Suppressor macrophage treated with lipopolysaccharide for 1 hour (primary cell): ENCODE results near the gene AP3D1.
A peak's percentile ranks its signal among the peaks of the same experiment; 100 is the strongest.

Experiments
- DNase-seq, 3 donors: peaks; one replicate each; pipeline ENCODE4 v3.0.0-alpha.2; 2020 to 2022

The AP3D1 gene

DNA sequence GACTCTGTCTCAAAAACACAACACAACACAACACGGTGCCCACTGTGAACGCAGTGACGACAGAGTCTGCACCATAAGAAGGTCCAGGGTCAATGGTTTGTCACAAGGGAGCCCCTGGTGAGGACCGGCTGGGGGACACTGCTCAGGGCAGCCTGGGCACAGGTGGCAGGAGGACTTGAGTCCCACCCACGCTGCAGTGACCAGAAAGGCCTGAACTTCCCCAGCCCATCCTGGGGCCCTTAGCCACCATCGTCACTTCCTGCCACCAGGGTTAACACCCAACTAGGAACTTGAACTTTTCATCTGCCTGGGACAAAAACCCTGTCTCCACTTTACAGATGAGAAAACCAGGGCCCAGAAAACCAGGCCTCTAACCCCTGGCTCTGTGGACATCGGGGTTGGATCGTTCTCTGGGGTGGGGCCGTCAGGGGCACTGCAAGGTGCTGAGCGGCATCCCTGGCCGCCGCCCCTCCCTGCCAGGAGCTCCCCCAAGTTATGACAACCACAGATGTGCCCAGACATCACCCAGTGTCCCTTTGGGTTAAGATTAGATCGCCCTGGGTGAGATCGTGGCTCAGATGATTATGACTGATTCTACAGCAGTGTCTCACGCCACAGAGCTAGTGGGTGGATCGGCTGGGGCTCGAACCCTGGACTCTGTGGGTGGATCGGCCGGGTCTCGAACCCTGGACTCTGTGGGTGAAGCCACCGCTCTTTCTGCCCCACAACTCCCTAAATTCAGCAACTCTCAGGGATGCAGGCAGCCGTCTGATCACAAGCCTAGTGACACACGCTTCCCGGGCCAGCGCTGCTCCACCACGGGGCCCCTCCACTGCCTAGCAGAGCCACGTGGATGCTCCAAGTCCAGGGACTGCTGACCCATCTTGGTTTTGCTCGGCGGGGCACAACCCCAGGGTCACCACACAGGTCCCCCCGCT lies 69.2 kb downstream of the AP3D1 start:
- peak; percentile 83 to 86 (median 83) for DNase-seq

DNA sequence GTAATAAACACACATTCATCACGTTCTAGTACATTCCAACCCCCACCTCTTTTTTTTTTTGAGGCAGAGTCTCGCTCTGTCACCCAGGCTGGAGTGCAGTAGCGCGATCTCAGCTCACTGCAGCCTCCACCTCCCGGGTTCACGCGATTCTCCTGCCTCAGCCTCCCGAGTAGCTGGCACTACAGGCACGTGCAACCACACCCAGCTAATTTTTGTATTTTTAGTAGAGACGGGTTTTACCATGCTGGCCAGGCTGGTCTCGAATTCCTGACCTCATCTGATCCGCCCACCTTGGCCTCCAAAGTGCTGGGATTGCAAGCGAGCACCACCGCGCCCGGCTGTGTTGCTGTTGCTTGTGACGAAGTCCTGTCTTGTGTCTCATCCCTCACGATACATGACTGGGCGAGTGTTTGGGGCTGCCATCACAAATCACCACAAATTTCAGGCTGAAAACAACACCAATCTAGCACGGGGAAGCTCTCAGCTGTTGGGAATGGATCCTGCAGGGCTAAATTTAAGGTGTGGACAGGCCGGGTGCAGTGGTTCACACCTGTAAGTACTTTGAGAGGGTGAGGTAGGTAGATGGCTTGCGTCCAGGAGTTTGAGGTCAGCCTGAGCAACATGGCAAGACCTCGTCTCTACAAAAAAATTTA lies 70.9 kb downstream of the AP3D1 start:
- no peak for DNase-seq

DNA sequence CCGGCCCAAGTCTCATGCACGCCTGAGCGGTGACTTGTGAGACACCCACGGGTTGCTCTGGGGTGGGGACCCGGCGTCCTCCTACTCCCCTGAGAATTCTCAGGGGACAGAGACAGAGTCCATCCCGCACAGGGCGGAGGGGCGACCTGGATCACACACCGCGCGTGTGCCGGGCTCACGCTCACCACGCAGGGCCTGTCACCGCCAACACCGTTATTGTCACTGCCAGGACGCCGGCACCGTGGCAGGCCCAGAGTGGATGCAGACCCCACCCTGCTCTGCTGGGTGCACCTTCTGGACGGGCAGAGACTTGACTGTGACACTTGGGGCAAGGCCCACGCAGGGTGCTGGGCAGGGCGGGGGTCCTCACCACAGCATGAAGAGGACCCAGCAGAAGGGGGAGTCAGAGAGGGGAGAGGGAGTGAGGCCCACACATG lies 71.5 kb downstream of the AP3D1 start:
- DNase-seq, result no peak

DNA sequence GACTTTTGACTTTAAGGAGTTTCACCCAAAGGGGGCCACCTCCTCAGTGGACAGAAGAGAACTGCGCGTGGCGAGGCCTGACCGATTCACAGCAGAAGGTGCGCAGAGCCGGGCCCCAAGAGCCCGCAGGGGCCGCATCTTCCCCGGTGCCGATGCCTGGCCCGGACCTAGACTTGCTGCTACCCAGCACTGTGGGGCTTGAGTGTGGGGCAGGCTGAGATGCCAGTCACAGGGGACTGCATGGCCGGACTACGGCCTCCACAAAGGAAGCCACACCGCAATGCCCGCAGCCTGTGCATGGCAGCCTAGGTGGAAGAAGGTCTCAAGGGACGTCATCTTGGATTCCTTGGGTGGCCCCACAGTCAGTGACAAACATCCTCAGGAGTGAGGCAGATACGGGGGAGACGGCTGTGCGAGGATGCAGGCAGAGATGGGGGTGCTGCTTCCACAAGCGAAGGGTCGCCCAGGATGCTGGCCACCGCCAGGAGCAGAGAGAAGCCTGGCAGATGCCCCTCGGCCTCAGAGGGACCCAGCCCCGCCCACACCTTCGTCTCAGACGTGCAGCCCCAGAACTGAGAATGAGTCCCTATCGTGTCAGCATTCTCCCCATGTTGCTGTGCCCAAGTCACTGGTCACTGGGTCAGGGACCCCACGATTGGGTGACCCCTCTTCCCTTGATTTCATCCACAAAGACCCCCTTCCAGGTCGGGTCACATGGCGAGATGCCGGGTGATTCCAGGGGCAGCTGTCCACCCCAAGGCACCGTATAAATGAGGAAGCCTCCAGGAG lies 72.1 kb downstream of the AP3D1 start:
- DNase-seq, result no peak

DNA sequence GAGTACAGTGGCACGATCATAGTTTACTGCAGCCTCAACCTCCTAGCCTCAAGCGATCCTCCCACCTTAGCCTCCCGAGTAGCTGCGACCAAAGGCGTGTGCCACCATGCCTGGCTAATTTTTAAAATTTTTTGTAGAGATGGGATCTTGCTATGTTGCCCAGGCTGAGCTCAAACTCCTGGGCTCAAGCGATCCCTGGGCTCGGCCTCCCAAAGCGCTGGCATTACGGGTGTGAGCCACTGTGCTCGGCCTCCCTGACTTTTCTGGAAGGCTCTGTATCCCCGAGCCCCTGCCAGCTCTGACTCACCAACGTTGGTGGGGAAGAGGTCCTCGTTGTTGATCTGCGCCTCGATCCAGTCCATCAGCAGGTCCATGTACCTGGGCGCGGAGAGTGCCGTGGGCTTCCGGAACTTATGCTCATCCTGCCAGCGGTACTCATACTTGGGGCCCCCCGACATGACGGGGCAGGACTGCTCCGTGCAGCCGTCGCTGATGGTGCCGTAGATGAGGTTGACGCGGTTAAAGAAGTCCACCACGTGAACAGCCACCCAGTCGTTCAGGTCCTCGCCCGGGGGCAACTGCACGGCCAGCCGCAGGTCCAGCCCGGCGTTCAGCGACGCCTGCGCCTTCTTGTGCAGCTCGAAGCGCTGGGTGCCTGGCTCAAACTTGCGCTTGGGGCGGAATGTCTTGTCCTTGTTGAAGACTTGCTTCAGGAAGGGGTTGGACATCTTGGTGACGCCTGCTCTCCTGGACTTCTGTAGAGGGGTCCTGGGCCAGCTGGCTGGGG lies 73.3 kb downstream of the AP3D1 start:
- DNase-seq, result no peak

DNA sequence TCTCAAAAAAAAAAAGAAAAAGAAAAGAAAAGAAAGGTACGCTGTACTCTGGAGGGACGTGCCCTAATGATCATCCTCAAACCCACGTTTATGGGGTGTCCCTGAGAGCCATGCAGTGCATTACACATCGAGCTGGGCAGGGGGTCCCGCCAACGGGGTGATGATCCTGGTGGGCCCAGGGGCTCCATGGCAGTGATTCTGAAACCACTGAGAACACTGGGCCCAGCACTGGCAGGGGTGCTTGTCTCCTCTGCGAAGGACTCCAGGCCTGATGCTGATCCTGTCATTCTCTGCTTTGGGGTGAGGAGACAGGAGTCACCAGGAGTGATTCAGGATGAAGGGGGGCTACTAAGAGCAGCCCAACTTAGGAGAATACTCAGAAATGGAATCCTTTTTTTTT lies 74.0 kb downstream of the AP3D1 start:
- DNase-seq, result no peak

DNA sequence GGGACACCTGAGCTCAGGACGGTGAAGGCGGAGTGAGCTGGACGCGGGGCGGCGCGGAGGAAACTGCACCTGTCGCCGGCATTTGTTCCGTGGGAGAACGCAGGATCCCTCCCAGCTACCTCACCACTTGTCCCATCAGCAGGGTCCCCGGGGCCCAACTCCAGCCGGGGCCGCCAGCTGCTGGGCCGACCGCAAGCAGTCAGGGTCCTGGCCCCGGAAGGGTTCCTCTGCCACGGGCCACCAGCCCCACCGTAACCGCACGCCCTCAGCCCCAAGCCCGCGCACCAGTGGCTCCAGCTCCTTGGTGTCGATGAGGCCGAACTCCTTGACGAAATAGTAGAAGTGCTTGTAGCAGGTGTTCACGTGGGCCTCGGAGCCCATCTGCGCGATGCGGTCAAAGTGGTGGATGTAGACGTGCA lies 74.8 kb downstream of the AP3D1 start:
- DNase-seq, result no peak

DNA sequence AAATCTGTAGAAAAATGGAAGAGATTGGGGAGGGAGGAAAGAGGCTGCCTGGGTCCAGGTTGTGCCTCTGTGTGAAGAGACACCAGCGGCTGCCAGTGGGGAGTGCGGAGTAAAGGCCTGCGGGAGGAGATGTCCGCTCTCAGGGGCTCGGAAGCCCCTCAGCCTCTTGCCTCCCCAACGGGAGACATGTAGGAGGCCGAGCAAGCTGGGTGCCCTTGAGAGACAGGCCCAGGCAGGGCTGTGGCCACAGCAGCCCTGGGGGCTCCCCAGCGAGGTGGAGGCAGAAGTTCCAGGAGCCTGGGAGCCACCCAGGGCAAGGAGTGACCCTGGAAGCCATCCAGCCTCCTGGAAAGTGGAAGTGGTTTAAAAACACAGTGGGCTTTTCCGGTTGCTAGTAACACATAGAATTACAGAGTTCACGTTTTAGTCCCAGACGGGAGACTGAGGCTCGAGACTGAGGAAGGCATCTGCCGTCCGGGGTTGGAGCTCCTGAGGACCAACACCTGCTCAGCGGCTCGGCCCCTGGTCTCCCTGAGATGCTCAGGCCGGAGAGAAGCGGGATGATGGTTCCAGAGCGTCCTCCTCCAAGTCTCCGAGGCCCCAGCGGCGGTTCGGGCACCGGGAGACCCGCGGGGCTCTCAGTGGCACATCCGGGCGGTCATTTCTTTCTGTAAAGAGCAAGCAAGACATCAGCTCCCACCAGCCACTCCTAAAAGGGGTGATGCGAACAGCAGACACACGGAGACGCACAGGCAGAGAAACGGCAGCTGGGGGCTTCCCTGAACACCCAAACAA lies 78.4 kb downstream of the AP3D1 start:
- no peak for DNase-seq

DNA sequence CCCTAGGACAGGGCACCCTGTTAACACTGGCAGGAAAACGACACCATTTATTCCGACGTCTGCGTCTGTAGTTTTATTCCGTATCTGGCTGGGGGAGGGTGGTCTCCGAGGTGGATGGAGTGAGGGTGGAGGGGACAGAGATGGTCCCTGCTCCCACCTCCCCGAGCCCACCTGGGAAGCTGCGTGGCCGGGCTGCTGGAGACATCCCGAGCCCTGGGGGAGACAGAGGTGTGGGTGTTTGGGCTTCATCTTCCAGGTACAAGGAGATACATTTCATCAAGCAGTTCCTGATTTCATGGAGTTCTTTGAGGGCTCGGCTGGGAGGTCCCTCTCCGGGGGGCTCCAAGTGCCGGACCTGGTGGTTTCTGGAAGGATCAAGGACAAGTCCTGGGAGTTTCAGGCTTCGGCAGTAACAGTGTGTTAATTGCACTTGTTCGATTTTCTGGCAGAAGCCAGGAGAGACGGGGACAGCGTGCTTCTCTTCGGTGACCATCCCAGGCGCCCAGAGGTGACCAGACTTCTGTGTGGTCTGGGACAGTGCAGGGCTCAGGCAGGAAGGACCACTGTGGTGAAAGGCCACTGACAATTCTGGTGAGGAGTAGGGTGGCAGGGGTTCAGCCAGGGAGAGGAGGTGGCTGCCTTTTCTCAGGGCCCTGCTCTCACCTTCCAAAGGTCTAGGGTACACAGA lies 80.2 kb downstream of the AP3D1 start:
- no peak for DNase-seq

DNA sequence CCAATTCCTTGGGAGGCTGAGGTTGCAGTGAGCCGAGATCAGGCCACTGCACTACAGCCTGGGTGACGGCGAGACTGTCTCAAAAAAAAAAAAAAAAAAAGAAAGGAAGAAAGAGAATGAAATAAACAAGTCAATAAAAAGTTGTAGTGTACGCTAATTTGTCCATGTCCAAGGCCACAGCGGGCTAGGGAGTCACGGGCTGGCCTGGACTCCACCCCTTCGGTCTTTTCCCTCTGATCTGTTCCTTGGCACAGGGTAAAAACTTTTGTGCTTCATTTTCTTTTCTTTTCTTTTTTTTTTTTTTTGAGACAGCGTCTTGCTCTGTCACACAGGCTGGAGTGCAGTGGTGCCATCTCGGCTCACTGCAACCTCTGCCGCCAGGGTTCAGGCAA lies 80.9 kb downstream of the AP3D1 start:
- DNase-seq, result no peak

DNA sequence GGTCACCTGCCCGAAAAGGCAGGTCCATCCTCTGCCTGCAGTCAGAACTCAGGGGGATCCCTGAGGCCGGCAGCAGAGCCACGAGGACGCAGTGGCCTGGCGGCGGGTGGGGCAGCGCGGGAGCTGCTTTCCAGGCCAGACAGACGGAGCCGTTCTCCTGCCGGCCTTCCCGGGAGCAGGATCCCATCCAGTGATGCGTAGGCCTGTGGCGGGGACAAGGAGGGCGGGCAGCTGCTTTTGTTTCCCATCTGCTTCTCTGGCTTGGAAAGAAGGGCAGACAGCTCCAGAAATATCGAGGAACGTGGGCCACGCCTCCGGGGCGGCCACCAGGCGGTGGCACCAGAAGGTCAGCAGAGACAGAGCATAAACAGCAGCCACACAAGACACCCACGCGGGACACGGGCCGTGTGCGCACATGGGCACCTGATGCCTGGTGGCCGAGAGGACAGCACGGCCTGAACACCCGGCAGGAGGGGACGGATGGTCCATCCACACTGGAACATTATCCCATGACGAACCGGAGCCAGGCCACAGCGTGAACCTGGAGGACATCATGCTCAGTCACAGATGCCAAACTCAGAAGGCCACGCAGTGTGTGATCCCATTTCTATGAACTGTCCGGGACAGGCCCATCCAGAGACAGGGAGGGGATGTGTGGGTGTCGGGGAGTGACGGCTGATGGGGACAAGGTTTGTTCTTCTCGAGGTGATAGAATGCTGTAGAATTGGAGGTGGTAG lies 86.4 kb downstream of the AP3D1 start:
- no peak for DNase-seq

DNA sequence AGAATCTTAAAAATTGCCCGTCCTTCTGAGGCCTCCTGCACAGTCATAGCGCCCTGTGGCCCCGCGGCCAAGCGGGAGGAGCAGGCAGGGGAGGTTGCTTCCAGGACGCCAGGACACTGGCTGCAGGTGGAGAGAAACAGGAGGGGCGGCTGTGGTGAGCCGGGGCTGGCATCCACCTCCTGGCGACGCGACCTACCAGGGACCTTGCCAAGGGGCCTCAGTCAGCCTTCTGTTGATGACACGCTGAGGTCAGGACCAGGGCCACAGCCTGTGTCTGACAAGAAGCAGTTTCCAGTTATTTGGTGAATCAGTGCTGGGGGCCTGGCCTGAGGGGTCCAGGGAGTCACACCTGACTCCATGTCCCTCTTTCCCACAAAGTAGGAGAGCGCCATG lies 87.0 kb downstream of the AP3D1 start:
- no peak for DNase-seq

DNA sequence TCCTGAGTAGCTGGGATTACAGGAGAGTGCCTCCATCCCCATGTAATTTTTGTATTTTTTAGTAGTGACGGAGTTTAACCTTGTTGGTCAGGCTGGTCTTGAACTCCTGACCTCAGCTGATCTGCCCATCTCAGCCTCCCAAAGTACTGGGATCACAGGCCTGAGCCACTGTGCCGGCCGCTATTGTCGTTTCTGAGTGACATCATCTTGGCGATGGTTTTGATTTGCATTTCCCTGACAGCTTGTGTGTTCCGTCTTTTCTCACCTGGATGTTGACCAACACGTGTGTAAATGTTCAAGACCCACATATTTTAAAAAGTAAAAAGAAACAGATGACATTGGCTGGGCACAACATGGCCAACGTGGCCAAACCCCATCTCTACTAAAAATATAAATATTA lies 87.5 kb downstream of the AP3D1 start:
- no peak for DNase-seq

DNA sequence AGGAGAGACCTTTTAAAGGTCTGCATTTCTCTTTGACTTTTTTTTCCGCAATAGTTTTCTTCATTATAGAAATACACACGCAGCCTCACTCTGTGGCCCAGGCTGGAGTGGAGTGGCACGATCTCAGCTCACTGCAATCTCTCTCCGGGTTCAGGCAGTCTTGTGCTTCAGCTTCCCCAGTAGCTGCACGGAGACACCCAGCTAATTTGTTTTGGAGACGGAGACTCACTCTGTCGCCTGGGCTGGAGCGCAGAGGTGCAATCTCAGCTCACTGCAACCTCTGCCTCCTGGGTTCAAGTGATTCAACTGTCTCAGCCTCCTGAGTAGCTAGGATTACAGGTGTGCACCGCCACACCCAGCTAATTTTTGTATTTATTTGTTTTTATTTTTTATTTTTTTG lies 88.6 kb downstream of the AP3D1 start:
- no peak for DNase-seq

DNA sequence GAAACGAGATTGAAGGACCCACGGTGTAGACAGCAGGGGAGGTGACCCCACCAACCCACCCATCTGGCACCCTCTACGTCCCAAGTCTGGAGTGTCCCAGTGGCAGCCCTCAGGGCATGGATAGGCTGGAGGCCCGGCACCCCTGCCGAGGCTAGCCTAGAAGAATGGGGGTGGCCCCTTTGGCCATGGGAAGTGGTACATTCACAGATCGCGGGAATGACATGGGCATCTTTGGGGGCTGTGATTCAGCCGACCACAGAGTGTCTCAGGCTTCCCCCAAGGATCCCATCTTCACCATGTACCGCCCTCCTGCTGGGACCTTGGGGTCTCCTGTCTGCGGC lies 89.0 kb downstream of the AP3D1 start:
- DNase-seq, result no peak

DNA sequence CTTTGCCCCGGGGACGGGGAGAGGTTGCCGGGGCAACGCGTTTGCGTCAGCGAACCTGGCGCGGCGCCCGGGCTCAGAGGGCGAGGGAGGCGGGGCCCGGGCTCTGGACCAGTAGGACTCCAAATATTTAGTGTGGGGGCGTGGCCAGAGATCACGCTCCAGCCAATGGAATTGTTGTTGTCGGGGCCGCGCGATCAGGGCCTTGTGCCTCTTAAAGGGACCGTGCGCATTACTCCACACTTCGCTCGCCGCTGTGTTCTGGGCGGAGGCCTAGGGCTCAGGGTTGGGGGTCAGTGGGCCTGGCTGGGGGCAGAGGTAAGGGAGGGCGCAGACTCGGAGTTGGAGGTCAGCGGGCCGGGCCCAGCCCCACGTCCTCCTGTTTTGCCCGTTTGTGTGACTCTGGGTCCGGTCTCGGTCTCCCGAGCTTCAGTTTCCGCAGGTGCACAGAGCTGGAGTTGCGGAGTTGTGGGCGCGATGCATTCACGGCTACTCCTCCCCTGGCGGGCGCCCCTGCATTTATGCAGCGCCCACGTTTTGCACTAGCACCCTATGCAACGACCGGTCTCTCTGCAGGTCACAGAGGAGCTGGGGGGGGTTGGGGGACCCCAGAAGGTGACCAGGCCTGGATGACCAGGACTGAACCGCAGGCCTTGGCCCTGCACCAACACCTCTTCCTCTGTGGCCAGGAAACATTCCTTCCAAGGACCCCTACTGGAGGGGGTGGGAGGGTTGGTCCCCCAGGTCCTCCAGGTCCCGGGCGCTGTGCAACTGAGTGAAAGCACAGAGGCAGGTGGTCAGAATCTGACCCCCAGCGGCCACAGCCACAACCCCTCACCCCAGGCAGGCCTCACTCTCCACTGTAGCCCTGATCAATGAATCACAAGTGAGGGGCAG lies 89.6 kb downstream of the AP3D1 start:
- peak; percentile 99 to 100 (median 100) for DNase-seq

DNA sequence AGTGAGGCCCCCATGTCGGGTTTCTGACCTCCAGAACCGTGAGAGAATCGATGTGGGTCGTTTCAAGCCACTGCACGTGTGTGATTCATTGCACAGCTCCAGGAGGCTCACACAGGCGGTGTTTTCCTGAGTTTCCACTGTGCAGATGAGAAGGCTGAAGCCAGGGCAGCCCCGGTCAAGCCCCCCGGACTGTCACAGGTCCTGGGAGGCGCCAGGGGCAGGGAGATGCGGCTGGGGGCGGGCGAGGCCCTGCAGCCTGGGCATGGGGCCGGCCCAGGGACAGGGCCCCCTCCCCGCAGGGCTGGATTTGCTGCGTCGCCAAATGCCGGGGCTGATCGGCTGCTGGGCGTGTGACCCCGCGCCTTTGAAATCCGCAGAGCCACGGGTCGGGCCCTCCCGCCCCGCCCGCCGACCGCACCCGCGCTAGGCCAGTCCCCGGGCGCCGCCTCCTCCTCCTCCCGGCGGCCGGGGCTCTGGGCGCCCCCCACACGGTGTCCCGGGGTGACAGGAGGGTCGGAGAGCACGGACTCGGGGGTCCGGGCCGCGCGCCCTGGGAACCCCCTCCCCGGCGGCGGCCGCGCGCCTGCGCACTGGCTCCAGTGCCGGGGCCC lies 90.4 kb downstream of the AP3D1 start:
- DNase-seq, result peak; percentile 83 to 89 (median 88)

DNA sequence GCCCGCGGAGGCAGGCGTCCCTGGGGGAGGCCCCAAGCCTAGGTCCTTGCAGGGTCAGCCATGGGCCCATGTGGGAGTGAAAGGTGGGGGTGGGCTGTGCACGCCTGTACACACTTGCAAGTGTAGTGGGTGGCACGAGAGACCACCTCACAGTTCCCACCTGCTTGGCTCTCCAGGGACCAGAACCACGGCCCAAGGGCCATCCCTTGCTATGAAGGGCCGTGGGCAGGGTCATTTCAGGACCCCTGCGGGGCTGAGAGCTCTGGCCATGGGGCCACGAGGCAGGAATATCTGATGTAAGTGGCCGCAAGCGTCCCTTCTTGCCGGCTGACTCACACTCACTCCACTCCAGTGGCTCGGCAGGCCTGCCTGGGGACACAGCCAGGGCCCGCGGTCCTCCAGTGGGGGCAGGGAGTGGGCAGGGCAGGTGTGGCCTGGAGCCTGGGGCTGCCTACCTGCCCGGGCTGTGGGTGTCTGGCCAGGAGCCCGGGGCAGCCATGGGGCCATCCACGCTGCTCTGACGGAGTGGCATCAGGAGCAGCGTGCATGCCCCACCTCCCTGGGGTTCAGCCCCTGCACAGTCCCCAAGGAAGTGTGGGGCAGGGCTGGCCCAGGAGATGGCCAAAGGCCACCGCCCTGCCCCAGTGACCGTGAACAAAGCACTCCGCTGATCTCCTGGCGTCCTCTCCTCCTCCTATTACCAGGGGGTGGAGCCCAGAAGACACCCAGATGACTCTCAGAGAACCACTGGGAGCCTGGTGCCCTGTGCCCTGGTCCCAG lies 91.8 kb downstream of the AP3D1 start:
- no peak for DNase-seq
